Stimulated activated CD4-positive, alpha-beta T cell treated with anti-CD3 and anti-CD28 coated beads, Interleukin-1b, Interleukin-23, amount 100 ng/mL, for 24 hours (primary cell): Measurements from ENCODE around the gene KLHDC10.
"Not testable (repeated sequence)": the region's sequence is repeated elsewhere in the genome, so short reads cannot be mapped to it uniquely, and the experiment has no call there.

Source experiments
- DNase-seq, 4 experiments: peaks; one replicate each; pipeline ENCODE4 v3.0.0-alpha.2; 2020; ENCODE audit warnings: low read depth in 4 of 4, low spot score in 1 of 4

Gene KLHDC10

DNA sequence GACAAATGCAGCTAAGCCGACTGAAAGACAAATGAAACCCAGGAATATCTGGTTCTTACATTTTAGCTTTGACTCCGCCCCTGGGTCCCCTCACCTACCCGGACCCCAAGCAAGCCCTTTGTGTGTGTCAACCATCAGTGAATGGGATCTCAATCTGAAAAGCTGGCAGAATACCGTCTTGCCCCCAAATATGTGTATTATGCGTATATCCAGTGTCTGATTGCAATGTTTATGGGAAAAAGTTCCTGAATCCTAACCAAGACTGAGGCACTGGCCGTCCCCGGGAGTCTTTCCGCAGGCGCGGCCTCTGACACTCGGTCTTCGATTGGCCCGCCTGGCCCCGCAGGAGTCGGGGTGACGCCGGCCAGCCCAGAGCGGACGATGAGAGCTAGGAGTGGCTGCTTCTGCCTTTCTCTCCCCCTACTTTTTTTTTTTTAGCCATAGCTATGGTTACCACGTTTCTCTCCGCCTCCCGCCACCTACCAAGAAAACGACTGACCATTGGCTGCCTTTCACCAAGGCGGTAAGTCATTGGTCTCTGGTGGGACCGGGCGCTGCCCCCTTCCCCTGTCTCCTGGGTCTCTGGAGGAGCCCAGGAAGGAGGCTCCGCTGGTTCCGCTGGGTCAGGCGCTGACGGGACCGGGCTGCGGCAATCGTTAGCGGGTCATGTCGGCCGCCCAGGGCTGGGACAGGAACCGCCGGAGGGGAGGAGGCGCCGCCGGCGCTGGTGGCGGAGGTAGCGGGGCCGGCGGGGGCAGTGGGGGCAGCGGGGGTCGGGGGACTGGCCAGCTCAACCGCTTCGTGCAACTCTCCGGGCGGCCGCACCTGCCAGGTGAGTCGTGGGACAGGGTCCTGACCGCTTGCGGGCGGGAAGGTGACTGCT, at the start of gene KLHDC10:
Gene KLHDC10 (plus strand): TSS at position 557 of the 883 bp plus-strand sequence. CDS start 110 bp downstream, at position 667.
- DNase-seq, result peak; percentile 86 to 94 (median 90)

DNA sequence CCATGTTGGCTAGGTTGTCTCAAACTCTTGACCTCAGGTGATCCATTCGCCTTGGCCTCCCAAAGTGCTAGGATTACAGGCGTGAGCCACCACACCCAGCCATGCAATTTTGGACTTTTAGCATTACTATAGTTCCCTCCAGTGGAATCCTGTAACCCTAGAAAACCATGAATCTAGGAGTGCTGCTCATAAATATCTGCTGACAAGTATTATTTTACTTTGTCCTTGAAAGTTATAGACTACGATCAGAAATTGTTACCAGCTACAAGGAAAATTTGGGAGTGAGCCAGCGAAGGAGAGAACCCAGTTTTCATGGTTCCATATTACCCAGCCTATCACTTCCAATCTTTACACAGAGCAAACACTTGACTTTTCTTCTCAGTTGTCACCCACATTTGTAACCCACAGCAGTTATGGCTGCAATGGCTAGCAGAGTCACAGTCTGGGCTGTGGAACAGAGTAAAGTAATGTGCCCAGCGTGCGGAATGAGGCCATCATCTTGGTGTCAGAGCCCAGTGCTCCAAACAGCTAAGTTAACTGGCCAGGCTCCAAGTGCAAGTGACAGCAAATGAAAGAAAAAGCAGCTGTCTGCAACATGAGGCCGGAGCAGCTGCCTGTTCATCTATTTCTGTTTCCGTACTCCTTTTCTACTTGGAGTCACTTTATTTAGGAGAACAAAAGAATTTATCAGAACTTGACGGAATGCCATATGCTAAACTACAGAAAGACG, 49.1 kb upstream of the KLHDC10 start:
- no peak for DNase-seq

GRCh38 chr7:130022115-130022514, 48.2 kb upstream of the KLHDC10 start:
- no peak for DNase-seq

DNA sequence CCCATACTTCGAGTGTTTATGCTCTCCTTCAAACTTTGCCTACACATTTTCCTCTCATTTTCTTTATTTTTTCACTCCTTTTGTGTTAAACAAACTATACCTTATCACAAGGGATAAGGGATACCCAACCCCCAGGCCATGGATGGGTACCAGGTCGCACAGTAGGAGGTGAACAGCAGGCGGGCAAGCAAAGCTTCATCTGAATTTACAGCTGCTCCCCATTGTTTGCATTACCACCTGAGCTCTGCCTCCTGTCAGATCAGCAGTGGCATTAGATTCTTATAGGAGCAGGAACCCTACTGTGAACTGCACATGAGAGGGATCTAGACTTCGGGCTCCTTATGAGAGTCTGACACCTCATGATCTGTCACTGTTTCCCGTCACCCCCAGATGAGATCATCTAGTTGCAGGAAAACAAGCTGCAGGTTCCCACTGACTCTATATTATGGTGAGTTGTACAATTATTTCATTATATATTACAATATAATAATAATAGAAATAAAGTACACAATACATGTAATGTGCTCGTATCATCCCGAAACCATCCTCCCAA, 47.6 kb upstream of the KLHDC10 start:
- no peak for DNase-seq

DNA sequence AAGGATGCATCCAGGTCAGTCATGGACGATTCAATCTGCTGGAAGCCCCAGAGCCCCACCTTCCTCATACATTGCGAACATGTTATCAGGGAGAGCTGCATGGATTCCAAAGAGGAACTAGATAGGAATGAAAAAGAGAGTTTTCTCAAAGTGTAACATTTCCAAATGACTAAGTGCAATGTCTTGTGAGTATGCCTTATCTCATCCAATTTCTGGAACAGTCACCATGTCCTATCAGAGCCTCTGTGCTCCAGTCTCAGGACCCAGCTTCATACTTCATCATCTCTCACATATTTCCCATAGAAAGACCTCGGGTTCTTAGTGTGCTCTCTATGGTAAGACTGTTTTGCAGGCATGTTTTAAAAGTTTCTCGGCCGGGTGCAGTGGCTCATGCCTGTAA, 45.9 kb upstream of the KLHDC10 start:
- no peak for DNase-seq

DNA sequence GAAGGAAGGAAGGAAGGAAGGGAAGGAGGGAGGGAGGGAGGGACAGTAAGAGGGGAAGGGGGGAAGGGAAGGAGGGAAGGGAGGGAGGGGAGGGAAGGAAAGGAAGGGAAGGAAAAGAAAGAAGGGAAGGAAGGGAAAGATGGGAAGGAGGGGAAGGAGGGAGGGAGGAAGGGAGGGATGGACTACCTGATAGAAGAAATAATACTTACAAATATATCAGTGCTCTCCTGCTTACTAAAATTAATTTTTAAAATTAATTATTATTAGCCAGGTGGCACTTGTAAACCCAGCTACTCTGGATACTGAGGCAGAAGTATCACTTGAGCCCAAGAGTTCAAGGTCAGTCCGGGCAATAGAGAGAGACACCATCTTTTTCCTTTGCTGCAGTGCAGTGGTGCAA, 37.6 kb upstream of the KLHDC10 start:
- DNase-seq, result no peak

DNA sequence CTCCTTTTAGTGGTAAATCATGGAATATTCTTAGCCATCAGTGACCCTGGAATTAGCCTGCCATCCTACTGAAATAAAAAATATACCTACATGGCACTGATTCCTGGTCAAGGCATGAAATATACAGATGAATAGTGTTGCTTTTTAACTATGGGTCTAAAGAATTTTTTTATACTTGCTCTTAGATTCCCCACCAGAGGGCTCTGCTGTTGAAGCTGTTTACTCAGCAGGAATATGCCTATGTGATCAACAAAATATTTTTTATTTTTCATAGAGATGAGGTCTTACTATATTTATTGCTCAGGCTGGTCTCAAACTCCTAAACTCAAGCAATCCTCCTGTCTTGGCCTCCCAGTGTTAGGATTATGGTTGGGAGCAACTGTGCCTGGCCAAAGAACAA, 32.6 kb upstream of the KLHDC10 start:
- no peak for DNase-seq

DNA sequence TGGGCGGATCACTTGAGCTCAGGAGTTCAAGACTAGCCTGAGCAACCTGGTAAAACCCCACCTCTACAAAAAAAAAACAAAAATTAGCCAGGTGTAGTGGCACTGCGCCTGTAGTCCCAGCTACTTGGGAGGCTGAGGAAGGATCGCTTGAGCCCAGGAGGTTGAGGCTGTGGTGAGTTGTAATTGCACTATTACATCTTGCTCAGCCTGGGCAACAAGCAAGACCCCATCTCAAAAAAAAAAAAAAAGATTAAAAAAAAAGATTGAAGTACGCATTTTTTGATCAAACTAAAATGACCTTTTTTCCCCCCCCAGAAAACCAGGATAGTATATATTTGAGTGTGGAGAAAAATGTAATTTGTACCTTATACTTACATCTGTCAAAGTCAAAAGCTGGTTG, 29.8 kb upstream of the KLHDC10 start:
- no peak for DNase-seq

- DNase-seq, result no peak
These were observed 22.5 kb upstream of the KLHDC10 start for GRCh38 chr7:130047831-130048230.

GRCh38 chr7:130048906-130049305, 21.4 kb upstream of the KLHDC10 start:
- DNase-seq, result no peak

GRCh38 chr7:130052250-130052649, 18.1 kb upstream of the KLHDC10 start:
- not testable (repeated sequence) for DNase-seq

DNA sequence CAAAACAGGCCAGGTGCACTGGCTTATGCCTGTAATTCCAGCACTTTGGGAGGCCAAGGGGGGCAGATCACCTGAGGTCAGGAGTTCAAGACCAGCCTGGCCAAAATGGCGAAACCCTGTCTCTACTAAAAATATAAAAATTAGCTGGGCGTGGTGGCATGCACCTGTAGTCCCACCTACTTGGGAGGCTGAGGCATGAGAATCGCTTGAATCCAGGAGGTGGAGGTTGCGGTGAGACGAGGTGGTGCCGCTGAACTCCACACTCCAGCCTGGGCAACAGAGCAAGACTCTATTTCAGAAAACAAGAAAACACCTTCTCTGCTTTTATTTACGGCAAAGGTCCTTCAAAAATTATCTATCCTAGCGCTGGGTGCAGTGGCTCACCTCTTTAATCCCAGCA, 15.1 kb upstream of the KLHDC10 start:
- DNase-seq, result not testable (repeated sequence)

DNA sequence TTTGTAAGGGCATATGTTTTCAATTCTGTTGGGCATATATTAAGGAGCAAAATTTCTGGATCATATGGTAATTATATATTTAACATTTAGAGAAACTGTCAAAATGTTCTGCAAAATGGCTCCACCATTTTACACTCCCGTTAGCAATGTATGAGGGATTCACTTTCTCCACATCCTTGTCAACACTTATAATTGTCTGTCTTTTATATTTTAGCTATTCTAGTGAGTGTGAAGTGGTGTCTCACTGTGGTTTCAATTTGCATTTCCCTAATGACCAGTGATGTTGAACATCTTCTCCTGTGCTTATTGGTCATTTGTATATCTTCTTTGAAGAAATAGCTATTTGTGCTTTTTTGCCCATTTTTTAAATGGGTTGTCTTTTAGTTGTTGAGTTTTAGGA, 8.1 kb upstream of the KLHDC10 start:
- DNase-seq, result no peak

- peak; percentile 57 to 69 (median 62) for DNase-seq
These were observed 7.3 kb upstream of the KLHDC10 start for GRCh38 chr7:130063036-130063435.

- not testable (repeated sequence) for DNase-seq
These were observed 5.8 kb upstream of the KLHDC10 start for GRCh38 chr7:130064580-130064926.

- no peak for DNase-seq
These were observed 4.7 kb upstream of the KLHDC10 start for GRCh38 chr7:130065500-130066152.

DNA sequence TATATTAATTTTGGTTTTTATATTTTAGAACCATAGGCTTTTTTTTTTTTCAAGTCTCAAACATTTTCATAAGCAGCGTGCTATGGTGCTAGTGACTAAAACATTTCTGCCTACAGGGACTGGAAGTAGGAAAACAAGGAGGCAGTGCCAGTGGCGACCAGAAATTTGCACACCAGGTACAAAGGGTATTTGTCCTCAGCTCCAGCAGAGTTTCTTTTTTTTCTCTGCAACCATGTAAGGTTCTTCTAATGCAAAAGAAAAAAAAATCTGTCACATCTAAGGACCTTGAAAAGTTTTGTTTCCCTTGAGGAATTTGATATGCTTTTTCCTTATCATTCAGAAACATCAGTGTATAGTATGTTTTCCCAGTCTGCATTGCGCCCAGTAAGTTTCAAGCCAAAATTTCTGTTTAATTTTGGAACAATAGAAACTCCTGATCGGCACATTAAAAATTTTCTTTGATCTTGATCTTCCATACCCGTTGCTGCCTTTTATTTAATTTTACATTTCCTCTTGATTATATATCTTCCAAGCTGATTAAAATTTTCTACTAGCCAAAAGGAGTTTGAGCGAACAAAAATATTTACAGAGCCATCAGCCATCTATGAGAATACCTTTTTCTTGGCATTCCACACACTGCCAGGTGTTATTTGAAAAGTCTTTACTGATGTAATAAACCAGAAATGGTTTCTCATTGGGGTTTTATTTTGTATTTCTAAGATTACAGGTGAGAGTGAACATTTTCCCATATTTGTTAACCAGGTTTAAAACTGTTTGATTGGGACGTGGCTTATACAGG, 956 bp upstream of the KLHDC10 start:
- no peak for DNase-seq

GRCh38 chr7:130070861-130071622, 708 bp downstream of the KLHDC10 start:
- DNase-seq, result no peak

DNA sequence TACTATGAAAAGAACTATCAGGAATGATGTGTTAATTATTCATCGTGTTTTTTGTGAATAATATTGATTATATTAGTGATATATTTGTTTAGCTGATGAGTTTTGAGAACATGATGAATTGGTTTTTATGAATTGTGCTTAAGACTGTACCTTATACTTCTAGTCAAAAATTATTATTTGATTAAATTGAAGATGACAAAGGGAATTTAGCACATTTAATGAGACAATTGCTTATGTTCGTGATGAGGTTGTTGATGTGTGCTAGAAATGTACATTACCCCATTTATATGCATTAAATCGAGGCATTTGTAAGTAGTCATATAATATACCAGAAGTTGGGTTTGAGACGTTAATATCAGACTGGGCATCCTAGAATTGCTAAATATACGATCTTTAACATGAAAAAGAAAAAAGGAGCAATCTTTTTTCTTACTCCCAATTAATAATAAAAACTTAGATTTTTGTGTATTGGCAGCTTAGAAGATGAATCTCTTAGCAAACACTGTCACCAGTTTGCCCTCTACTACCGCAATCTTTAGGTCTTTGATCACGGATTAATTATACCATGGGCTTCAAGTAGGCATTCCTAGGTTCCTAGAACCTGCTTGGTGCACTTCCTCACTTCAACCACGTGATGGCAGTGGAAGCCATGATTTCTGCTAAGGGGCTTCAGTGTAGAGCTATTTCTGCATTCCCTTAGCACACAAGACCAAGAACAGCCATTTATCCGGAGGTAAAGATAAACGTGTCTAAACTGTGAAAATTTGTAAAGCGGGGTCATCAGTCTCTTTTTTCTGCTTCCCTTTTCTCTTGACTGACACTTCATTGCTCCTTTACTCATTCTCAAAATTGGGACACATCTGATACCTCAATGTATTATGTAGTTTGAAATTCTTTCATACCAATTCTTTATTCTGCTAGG, 1.6 kb downstream of the KLHDC10 start:
- peak; percentile 12 to 37 (median 23) for DNase-seq
